HEK293T (cell line): ENCODE data around the gene DVL1.

Experiments
- ARNT ChIP-seq: fragments of 450-650 bp; IDR thresholded peaks from 2 replicates; pipeline ENCODE4 v1.6.1; 2017; ENCODE audit warnings: mild to moderate bottlenecking
- FOXA1 ChIP-seq: fragments of 450-650 bp; IDR thresholded peaks from 2 replicates; pipeline ENCODE4 v1.6.1; 2016; ENCODE audit warnings: mild to moderate bottlenecking
- FOXK2 ChIP-seq: fragments of 450-650 bp; IDR thresholded peaks from 2 replicates; pipeline ENCODE4 v1.6.1; 2016; ENCODE audit warnings: mild to moderate bottlenecking
- SP1 ChIP-seq: fragments of 450-650 bp; IDR thresholded peaks from 2 replicates; pipeline ENCODE4 v1.6.1; 2017

GRCh38 chr1:1304331-1305299, 44.6 kb downstream of the DVL1 start:
- TF ChIP-seq ARNT (no peak), FOXA1 (no peak), SP1 (no peak), FOXK2 (no peak)
